Amygdala (tissue), 56 donors: ENCODE results near the gene ST3GAL4.

Source experiments
- DNase-seq, 56 donors: peaks; one replicate each; lab custom pipeline; 2025; lab: John Stamatoyannopoulos, UW

The ST3GAL4 gene

GRCh38 chr11:126328938-126329643 is 26.4 kb upstream of the ST3GAL4 start:
- DNase-seq, result no peak

GRCh38 chr11:126329644-126330211 is 25.8 kb upstream of the ST3GAL4 start:
- DNase-seq, result no peak

GRCh38 chr11:126331286-126331685 is 24.2 kb upstream of the ST3GAL4 start:
- no peak for DNase-seq

GRCh38 chr11:126332221-126332711 is 23.2 kb upstream of the ST3GAL4 start:
- DNase-seq, result peak in 10 of 56 donors; percentile 12 to 40 (median 26)

GRCh38 chr11:126333142-126333541 is 22.3 kb upstream of the ST3GAL4 start:
- DNase-seq, result no peak

- DNase-seq, result no peak
Measured at GRCh38 chr11:126334659-126335462, 20.6 kb upstream of the ST3GAL4 start.

GRCh38 chr11:126335463-126335760 is 20.1 kb upstream of the ST3GAL4 start:
- no peak for DNase-seq

- DNase-seq, result no peak
Measured at GRCh38 chr11:126336138-126336541, 19.3 kb upstream of the ST3GAL4 start.

GRCh38 chr11:126336671-126337101 is 18.8 kb upstream of the ST3GAL4 start:
- DNase-seq, result no peak

- no peak for DNase-seq
Measured at GRCh38 chr11:126337126-126337473, 18.4 kb upstream of the ST3GAL4 start.

GRCh38 chr11:126337474-126338241 is 17.8 kb upstream of the ST3GAL4 start:
- DNase-seq, result no peak

GRCh38 chr11:126338346-126339055 is 17.0 kb upstream of the ST3GAL4 start:
- DNase-seq, result no peak

GRCh38 chr11:126339073-126339862 is 16.2 kb upstream of the ST3GAL4 start:
- DNase-seq, result no peak

- DNase-seq, result no peak
Measured at GRCh38 chr11:126339863-126340434, 15.5 kb upstream of the ST3GAL4 start.

GRCh38 chr11:126340960-126341606 is 14.4 kb upstream of the ST3GAL4 start:
- no peak for DNase-seq

GRCh38 chr11:126341760-126342161 is 13.7 kb upstream of the ST3GAL4 start:
- no peak for DNase-seq

GRCh38 chr11:126343051-126343450 is 12.4 kb upstream of the ST3GAL4 start:
- DNase-seq, result no peak
